ENCODE data around the gene MAPT.

The MAPT gene

DNA sequence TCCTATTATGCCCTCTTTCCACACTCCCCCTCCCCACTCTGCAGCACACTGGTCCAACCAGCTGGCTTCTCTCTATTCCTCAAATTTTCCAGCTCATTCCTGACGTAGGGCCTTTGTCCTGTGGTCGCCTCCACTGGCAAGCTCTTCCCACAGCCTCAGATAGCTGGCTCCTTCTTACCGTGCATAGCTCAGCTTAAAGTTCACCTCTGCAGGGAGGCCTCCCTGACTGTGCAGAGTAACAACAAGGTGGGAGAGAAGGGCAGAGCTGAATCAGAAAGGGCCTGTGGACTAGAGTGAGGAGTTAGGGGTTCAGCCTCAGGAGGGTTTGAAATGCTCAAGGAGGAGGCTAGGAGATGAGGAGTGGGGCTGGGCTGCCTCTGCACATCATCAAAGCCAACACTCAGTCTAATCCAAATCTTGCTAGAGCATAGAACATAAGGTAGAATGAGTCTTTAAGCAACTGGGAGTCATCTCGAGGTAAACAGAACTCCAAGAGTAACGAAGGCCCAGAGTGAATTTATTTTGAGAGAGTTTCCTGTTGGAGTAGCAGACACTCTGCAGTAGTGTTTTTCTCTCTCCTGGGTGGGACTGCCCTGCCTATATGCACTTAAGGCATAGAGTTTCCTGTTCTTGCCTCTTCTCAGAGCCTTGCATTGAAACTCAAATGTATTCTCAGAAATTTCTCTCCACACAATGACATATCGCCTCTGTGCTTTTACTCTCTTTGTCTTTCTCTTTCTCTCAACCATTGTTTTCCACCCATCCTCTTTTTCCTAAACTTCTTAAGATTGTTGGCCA lies 30.3 kb upstream of the MAPT start:
- no peak for DNase-seq

DNA sequence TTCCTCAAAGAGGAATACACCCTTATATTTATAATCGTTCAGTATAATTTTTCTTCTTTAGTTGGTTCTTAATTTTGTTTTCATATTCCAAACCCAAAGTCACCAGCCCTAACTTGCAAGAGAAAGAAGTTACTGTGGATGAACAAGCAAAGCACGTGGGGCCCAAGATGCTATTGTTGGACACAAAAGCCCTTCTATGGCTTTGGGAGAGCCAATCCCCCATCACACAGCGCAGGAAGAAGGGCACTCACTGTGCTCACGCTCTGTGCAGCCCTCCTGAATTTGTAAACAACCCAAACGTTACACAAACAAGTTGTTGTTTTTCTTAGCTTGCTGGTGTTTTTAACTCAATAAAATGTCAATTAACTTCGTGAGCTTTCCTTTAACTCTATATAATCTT lies 27.2 kb upstream of the MAPT start:
- DNase-seq = no peak

DNA sequence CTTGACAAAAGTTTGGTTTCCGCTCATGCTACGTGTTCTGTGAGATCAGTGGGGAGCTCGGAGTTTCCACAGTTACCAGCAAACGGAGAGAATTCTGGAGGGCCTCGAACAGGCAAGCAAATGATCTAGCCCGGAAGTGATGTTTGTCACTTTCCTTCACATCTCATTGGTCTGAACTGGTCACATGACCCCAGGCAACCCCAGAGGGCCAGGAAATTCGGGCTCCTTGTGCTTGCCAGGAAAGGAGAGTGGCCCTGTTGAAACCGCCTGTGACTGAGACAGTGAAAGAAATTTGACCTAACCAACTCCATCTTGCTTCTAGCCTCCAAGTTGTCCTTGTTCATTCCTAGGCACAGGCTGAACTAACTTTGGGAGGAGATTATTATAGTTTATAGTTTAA lies 26.7 kb upstream of the MAPT start:
- no peak for DNase-seq

DNA sequence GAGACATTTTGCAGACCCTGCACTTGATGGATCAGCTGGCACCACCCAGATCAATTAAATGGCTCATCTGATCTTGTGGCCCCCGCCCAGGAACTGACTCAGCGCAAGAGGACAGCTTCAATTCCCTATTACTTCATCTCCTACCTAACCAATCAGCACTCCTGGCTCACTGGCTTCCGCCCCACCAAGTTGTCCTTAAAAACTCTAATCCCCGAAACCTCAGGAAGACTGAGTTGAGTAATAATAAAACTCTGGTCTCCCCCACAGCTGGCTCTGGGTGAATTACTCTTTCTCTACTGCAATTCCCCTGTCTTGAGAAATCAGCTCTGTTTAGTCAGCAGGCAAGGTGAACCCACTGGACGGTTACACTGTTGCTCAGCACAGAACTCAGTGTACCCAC lies 26.1 kb upstream of the MAPT start:
- DNase-seq = no peak

DNA sequence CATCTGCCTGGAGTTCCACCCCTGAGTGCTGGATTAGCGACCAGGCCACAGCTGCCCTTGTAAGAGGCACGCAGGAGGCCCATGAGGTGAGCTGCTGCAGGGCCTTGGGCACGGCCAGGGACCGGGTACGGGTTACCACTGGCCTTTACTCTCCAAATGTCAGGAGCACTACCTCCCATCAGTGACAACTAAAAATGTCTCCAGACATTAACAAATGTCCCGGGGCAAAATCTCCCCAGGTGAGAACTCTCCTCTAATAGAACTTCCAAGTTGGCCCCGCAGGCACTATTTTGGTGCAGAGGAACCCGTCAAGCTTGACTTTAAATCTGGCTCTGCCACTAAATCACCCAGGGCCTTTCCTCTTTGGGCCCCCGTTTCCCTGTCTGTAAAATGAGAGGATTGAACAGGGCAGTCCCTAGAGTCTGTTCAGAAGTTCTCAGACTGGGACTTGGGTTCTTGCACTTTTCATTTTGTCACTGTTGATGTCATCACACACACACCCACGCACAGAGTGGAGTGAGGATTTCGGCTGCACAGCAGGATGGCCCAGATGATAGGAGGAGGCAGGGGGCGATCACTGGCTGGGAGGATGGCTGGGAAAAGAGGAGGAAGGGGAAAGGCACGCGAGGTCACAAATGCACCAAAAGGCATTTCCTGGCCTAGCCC lies 24.5 kb upstream of the MAPT start:
- no peak for DNase-seq

DNA sequence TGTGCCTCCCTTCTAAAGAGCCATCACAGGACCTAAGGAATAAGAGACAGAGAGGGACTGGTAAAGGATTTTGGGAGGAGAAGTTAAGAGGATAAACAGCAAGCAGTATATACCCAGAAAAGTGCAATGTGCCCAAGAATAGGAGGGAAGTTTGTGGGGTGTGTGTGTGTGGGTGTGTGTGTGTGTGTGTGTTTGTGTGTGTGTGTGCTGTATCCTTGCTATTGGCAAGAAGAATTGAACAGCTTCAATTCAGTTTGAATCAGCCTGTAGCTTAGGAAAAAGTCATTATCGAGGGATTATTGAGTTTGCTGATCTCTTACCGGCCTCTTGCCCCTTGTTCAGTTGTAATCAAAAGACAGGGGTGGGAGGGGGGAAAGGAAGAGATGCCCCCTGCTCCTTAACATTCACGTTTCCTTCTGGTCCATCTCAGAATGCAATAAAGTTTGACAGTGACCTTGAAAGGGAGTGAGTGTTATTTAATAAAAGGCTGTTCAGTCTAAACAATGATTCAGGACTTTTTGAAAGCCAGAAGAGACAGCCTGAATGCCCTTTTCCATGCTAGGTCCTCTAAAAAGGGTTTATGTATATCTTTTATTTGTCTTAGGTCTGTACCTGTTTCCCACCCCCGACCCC lies 23.9 kb upstream of the MAPT start:
- DNase-seq = no peak

DNA sequence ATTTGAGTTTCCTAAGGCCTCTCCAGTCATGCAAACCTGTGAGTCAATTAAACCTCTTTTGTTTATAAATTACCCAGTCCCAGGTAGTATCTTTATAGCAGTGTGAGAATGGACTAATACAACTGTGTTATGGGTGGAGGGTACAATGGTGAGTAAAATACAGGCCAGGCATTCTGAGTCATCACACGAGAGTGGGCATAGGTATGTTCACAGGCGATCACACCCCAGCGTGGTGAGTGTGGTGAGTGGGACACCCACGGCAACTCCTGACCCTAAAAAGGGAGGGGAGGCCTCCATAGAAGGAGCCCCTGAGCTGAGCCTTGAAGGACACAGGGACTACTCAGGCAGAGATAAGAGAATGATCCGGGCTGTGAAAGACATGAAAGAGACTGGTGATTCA lies 22.6 kb upstream of the MAPT start:
- no peak for DNase-seq

DNA sequence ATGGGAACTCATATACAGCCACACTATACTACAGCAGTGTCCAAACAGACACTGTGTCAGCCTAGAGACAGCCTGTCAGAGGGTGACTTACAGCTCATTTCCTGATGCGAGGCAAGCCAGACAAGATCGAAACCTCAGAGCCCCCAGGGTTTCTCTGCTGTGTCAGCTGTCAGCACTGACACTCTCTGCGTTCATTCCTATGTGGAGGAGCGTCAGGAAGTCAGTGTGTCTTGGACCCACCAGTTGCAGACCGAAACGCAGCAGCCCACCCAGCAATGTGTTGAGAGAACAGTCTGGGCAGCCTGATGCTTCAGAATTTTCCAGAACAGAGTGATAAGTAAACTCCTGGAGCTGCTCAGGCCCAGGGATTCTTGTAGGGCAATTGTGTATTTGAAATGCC lies 20.6 kb upstream of the MAPT start:
- DNase-seq = peak; percentile 25

DNA sequence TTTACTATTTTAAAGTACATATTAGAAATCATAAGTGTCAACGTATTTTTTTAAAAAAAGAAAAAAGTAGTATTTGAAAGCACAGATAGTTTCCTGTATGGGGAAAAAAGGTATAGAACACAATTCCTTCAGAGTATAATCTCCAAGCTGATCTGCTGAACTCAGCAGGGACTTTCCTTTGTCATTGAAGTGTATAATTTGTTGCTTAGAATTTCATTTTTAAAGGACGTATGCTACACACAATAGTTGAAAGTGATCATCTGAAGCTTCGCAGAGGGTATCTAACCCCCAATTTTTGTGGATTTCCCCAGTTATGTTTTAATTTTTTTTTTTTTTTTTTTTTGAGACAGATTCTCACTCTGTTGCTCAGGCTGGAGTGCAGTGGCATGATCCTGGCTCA lies 20.2 kb upstream of the MAPT start:
- DNase-seq = no peak

DNA sequence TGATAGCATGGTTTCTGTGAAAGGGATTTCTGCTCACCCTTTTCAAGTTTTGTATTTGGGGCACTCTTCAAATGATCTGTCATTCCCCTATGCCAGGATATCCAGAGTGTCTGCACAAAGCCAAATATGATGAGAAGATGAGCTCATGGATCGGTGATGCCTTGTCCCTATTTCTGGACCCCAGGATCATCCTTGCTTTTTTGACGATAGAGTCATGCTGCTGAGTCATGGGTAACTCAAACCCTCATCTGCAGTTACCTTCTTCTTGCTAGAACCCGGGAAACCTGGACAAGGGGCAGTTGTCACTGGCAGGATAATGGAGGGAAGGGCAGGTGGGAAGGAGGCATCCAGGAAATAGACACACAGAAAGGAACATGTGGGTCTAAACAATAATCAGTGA lies 17.8 kb upstream of the MAPT start:
- no peak for DNase-seq

DNA sequence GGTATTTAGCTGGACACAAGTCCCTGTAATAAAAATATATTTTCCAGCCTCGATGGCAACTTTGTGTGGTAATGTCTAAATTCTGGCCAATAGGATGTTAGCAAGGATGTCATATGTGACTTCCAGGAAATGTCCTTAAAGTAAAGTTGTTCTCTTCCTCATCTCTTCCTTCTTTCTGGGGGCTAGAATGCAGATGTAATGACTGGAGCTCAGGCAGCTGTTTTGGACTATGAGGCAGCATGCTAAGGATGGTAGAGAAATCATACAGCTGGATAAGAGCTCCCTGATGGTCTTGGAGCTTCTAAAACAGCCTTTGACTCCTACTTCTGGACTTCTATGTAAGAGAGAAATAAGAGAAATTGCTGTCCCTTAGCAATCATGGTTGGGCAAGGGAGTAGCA lies 16.9 kb upstream of the MAPT start:
- no peak for DNase-seq

DNA sequence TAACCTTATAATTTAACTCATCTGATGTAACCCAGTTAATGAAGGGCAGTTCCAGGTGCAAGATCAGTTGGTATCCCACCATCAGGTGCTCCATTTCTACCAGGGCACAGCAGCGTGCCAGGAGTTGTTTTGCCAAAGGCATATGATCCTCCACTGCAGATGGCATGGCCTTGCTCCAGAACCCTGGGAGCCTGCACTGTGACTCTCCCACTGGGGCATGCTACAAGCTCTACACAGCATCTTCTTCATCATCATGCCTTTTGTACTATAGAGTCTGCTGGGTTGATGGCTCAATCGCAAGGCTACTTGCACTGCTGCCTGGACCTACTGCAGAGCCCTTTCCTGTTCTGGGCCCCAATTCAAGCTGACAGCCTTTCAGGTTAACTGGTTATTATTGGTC lies 11.3 kb upstream of the MAPT start:
- no peak for DNase-seq

DNA sequence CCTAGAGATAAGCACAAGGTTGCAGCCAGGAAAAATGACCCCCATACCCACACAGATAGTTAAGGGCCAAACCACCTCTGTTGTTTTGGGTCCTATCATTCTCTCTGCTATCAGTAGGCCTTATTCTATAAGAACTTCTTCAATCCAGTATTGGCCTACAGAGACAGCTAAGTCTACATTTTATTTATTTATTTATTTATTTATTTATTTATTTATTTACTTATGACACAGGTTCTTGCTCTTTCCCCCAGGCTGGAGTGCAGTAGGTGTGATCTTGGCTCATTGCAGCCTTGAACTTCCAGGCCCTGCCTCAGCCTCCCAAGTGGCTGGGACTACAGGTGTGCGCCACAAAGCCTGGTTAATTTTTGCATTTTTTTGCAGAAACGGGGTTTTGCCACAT lies 7.5 kb upstream of the MAPT start:
- no peak for DNase-seq

DNA sequence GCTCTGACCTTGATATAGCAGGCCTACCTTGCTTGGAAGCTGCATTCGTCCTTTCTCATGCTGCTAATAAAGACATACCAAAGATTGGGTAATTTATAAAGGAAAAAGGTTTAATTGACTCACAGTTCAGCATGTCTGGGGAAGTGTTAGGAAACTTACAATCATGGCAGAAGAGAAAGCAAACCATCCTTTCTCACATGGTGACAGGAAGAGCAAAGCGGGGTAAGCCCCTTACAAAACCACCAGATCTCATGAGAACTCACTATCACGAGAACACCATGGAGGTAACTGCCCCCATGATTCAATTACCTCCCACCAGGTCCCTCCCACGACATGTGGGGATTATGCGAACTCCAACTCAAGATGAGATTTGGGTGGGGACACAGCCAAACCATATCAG lies 6.0 kb upstream of the MAPT start:
- no peak for DNase-seq

DNA sequence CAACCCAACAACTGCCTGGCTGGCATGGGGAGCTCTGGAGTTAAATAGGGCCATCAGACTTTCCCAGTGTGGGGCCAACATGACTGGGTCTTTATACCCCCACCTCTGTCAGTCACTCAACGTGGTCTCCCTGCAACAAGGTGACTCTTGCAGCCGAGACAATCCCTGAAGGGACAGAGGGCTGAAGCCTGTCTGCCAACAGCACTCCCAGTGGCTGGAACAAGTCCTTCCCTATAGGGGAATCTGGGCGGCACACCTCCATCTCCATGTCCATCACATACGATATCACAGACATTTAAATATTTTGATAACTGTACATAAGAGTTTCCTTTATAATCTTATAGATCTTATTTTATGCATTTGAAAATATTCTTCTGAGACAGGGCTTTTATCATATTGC lies 4.8 kb upstream of the MAPT start:
- no peak for DNase-seq

DNA sequence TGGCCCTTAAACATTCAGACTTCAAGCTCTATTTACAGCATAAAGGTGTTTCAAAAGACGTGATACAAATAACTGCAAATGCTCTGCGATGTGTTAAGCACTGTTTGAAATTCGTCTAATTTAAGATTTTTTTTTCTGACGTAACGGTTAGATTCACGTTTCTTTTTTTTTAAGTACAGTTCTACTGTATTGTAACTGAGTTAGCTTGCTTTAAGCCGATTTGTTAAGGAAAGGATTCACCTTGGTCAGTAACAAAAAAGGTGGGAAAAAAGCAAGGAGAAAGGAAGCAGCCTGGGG lies 681 bp upstream of the MAPT start:
- DNase-seq = no peak

DNA sequence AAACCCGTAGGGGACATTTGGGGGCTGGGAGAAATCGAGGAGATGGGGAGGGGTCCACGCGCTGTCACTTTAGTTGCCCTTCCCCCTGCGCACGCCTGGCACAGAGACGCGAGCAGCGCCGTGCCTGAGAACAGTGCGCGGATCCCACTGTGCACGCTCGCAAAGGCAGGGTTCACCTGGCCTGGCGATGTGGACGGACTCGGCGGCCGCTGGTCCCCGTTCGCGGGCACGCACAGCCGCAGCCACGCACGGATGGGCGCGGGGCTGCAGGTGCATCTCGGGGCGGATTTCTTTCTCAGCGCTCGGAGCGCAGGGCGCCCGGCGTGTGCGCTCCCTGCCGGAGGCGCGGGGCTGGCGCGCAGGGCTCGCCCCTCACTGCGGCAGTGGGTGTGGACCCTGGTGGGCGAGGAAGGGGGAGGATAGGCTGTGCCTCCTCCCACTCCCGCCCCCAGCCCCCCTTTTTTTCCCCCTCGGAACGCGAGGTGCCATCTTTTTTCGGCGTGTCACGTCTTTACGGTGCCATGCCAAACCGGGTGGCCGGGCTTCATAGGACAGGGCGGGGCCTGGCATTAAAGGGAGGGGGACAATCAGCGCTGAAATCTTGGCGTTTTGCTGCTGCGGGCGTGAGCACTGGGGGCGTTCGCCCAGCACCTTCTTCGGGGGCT lies 1.1 kb downstream of the MAPT start:
- peak; percentile 14 for DNase-seq

DNA sequence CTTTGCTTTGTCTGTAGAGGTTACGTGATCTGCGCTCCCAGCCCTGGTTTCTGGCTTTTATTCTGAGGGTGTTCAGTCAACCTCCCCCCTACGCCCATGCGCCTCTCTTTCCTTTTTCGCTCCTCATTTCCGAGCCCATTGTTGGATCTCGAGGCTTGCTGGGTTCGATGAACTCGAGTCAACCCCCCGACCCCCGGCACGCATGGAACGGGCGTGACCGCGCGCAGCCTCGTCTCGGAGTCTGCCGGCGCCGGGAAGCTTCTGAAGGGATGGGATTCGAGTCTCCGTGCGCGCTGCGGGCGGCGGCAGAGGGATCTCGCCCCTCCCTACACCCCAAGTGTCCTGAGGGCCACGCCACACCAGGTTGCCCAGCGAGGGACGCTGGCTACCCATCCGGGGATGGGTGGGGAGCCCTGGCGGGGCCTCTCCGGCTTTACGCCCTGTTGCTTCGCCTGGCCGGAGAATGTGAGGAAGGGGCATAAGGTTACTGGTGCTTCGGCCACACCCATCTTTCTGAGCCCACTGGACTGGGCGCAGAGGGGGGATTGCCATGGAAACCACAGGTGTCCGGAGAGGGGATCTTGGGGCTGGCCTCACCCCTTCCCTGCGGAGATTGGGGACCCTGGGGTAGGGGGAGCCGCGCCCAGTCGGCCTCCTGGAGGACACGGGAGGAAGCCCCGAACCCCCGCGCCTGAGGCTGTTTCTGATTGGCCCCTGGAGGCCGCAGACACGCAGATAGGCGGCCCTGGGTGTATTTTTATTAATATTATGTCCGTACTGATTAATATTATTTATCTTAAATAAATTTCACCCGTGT lies 1.8 kb downstream of the MAPT start:
- DNase-seq = no peak

DNA sequence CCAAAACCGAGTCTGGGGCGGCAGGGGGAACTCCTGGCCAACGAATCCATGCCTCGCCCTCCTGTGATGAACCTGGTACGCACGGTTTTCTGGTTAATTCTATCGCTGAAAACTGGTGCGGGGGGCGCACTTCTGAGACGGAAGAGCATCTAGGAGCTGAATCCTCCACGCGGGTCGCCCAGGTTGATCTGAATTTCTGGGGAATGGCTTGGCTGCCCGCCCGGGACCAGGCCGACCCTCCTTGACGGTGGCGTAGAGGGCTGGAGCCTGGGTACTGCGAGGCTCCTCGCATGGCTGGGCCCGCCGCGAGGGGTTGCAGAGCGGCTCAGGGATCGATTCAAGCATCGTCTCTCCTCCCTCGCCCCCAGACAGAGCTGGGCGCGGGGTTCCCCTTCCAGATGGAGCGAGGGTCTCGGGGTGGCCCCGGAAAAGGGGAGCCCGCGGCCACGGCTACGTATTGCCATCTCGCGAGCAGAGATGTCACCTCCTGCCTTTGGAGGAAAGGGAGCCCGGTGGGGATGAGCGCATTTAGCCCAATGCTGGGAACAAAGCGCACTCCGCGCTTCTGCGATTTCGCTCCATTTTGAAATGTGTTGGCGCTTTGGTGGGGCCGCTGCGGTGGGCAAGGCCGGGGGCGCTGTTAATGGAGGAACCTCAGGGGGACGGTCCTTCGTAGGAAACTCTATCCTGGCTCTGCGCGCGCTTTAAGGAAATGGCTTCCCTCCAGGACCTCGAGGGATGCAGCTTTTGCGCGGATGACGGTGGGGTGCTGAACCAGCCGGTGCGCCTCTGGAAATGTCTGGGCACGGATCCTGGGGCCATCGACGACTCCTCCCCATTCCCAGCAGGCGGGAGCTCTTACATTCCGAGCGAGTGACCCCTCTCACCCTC lies 2.7 kb downstream of the MAPT start:
- DNase-seq = peak; percentile 3

DNA sequence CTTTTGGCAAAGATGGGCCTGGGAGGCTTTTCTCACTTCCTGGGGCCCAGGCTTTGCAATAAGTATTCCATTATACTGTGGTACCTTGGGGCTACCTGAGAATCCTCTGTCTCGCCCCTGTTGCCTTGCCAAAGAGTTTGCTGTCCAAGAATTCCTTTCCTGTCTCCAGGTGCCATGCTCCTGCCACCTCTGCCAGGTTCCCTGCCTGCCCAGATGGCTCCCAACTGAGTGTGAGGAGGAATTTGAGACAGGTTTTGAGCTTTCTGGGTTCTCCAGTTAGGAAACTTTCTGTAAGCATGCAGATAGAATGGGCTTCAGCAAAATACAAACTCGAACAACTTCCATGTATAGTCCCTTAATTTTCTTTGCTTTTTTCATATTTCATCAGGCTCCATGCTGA lies 5.8 kb downstream of the MAPT start:
- DNase-seq = no peak

DNA sequence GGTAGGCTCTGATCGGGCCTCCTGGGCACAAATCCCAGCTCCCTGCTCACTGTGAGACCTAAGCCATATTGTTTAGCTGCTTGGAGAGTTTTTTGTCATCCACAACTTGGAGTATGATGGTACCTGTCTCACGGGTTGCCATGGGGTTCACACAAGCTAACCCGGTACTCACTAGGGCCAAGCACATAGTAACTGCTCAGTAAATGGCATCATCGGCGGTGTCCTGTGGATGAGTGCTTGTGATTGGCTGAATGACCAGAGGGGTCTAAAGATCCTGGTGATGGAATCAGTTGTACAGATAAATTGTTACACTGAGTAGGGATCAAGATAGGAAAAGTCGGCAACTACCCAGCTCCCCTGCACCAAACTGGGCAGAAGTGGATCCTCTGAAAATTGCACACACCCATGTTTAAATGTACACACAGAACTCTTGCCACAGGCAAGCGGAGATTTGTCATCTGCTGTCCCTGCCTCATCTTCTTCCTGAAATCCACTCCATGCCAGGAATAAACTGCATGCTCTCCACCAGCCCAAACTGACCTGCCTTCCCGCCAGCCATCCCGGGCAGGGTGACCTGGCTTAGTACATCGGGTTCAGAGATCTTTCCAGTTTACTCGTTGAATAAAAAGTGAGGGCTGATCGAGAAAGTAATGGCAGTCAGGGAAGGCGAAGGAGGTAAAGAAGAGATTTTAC lies 6.5 kb downstream of the MAPT start:
- no peak for DNase-seq
